GM10847 (cell line): Measurements from ENCODE around the gene FAN1.

Experiments used
- POLR2A ChIP-seq: IDR thresholded peaks from 2 replicates; pipeline ENCODE4 v1.6.1; 2011; ENCODE audit not compliant: insufficient read length; ENCODE audit errors: extremely low read depth

The FAN1 gene

GRCh38 chr15:30963681-30964080 is 60.0 kb downstream of the FAN1 start:
- no peak for TF ChIP-seq POLR2A

DNA sequence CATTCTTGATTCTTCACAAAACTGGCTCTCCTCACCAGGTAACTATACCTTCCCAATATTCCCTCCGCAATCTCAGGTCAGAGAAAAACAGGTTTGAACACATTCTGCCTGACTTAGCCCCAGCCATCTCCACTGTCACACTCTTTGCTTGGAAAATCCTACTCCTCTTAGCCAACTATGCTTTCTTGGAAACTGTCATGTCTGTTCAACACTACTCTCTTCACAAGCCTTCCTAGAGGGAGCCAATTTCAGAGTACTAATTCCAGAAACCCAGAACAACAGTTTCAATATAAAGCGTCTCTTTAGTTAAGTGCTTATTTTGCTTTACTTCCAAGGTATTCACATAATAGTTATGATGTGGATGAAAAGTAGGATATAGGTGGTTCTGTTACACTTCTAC is 66.0 kb downstream of the FAN1 start:
- no peak for TF ChIP-seq POLR2A

DNA sequence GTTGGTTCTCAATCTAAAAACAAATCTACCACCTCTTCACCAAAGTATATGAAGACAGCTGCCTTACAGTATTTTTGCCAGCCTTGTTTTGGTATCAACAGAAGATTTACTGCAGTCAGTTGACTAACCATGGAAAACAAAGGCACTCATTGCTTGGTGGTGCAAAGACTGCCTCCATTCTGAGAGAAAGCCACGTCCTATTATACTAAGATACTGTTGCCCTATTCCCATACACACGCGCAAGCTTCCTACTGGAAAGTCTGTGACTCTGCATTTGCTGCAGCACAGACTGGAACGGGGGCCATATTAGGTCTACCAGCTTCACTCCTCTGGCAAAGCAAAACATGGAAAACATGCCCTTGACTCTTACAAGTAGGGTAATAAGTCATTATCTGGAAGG is 69.7 kb downstream of the FAN1 start:
- no peak for TF ChIP-seq POLR2A

- TF ChIP-seq POLR2A: no peak
Measured at GRCh38 chr15:30974112-30974511, 70.4 kb downstream of the FAN1 start.

DNA sequence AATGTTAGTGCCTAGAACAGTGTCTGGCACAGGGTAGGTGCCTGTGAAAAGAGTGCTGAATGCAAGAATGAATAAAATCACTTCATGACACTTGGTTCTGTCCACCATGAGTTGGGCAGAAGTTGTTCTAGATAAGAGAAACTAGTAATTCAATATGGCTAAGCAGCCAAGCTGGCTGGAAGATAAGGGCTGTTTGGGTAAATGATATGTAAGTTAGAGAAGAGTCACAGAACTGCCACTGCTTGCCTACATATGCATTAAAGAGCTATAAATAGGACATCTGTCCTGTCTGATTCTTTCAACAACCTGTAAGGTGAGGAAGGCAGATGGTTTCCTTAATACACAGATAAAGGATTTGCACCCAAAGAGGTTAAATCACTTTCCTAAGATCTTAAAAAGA is 74.6 kb downstream of the FAN1 start:
- TF ChIP-seq POLR2A: no peak

GRCh38 chr15:30979457-30979856 is 75.7 kb downstream of the FAN1 start:
- TF ChIP-seq POLR2A: no peak

DNA sequence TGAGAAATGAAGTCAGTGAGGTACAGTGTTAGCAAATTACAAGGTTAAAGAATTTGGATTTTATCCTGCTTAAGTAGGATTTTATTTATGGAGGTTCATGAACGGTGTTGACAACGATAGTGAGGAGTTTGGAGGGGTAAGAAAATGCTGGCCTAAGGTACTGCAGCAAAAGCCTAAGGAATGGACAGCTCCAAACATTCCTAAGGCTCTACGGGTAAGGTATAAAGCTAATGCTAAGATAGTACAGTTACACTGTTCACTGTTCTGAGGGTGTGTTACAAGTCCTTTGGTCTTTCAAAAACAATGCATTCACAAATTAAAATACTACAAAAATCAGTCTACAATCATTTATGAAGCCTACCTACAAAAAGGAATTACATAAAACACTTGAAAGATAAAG is 80.4 kb downstream of the FAN1 start:
- no peak for TF ChIP-seq POLR2A

DNA sequence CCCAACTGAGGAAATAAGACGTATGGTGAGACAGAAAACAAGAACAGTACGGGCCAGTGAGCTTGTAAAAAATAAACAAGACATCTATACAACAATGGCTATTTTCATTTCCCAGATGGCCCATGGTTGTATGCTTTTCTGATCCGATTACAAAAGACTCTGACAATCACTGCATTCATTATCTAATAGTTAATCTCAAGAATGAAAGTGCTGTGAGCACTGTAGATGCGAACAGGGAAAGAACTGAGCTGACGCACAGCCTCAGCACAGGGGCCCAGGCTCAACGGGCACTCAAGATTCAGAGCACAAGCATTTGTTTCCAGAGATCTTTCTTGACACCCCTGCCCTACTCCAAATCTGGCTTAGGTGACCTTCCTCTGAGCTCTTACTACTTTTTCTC is 80.8 kb downstream of the FAN1 start:
- TF ChIP-seq POLR2A: no peak

DNA sequence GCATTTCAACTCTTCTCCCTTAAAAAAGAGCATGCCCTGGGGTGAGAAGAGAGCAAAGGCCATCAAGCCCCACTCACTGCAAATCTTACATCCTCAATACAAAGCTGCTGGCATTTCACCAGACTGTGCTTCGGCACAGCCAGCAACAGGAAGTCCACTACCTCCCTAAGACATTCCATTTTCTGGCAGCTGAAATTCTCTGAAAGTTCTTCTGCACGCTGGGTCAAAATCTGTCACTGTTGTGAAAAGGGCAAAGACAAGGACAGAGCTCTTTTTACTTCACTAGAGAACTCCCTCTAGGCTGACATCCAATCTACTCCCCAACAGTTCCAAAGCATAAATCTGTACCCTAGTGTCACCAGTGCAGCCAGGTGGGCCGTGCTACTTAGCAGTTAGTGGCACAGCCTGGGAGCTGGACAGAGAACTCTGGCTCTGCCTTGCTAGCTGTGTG is 81.4 kb downstream of the FAN1 start:
- no peak for TF ChIP-seq POLR2A

DNA sequence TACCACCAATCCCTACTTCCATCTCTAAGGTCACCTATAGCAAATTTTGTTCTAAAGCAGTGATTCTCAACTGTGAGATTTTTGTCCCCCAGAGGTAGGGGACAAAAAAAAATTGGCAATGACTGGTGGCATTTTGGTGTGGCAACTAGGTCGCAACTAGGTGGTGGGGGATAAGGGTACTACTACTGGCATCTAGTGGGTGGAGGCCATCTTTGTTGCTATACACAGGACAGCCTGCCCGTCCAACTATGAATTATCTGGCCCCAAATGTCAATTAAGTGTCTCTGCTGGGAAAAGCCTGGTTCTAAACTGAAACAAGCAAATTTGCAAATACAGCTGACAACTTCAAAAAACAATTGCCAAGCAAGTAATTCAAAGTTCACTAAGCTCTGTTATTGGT is 86.3 kb downstream of the FAN1 start:
- no peak for TF ChIP-seq POLR2A

DNA sequence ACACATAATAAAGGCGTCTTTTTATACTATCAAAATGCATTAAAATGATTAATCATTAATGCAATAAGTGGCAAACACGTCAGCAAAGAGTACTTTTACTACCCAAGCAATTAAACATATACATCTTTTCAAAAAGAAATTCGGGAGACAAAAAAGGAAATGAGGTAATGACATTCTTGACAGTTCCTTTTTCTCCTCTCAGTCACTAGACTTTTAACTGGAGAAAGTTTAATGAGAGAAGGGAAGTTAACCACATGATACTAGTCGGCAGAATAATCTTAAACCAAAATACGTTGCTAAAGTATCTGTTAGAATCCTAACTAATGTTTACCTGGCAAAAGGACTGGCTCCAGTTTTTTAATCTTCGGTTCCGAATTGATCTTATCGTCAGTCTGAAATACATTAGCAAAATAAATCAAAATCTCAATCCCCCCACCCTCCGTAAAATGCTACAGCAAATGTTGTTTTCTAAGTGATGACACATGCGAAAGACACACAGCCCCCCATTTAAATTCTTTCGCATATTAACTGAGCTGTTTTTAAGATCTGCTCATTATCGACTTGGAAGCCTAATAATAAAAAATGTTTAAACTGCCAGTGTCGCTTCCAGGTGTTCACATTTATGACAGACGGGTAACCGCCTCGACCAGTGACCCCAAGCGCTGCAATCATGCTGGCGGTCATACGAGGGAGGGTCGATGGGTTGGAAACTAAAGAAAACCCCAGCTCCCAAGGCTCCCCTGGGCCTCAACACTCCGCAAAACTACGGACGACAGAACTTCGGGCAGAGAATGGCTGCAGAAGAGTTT is 86.9 kb downstream of the FAN1 start:
- no peak for TF ChIP-seq POLR2A

- TF ChIP-seq POLR2A: peak; percentile 93
Measured at GRCh38 chr15:30991255-30992235, 87.8 kb downstream of the FAN1 start, which contains the start of gene MTMR10. TSS of gene MTMR10 (minus strand) at chr15:30991628. CDS start at chr15:30991506, 122 bp downstream.

- no peak for TF ChIP-seq POLR2A
Measured at GRCh38 chr15:30992249-30992864, 88.6 kb downstream of the FAN1 start.
